Transverse colon (tissue), 4 donors: ENCODE data around the gene KIAA1549.

Experiments
- CTCF ChIP-seq, 5 experiments: fragments of 200-600 bp in 3 of 5; fragments of 450-650 bp in 2 of 5; sonication (generic) in 3 of 5; IDR thresholded peaks; 1 replicate in 2 of 5; 2 replicates in 3 of 5; pipeline ENCODE4 v1.5.1; 2016 to 2017; ENCODE audit warnings: antibody characterized with exemption in 5 of 5, inconsistent platforms in 3 of 5, mild to moderate bottlenecking in 2 of 5, moderate library complexity in 1 of 5
- EP300 ChIP-seq: sonication (generic); formaldehyde crosslinking; IDR thresholded peaks from one replicate; pipeline ENCODE4 v1.6.1; 2017; ENCODE audit warnings: antibody characterized with exemption, low read depth
- POLR2AphosphoS5 ChIP-seq, 3 donors: sonication (generic); formaldehyde crosslinking; IDR thresholded peaks; one replicate each; pipeline ENCODE4 v1.6.1; 2016; ENCODE audit warnings: antibody characterized with exemption in 3 of 3

- no peak for TF ChIP-seq CTCF (IDR thresholded peaks at IDR 0.05)
- no peak for TF ChIP-seq EP300
- TF ChIP-seq POLR2AphosphoS5 (IDR thresholded peaks at IDR 0.05), result no peak
These were observed 88.4 kb downstream of the KIAA1549 start for GRCh38 chr7:138892812-138893211.
